K562 (cell line): Measurements from ENCODE around the gene FAM89B. TPM values are rescaled to one million over a fixed set of nuclear protein-coding genes. Genes with fewer than 3 reads are reported as not detected.

Experiments
- ATAC-seq: fragments of 200-7000 bp; cut with Tn5 transposase; 3 replicates; pipeline ENCODE4 v1.9.1; 2020; ENCODE audit warnings: moderate library complexity
- BruUV-seq: library from RNA; stranded (reverse); fragments of 400-500 nt; replicated peaks from 2 replicates; lab custom pipeline; 2021; lab: Mats Ljungman, UMichigan
- CTCF ChIA-PET: fragments of 300-600 bp; formaldehyde crosslinking; extraction: SDS; loops from one replicate; lab custom pipeline; 2021; ENCODE audit warnings: low intra/inter-chr PET ratio; lab: Yijun Ruan, JAX
- POLR2A ChIA-PET: fragments of 300-600, 350-650 bp; sonication (Branson Sonifier 250); formaldehyde crosslinking; extraction: SDS; loops from one replicate; lab custom pipeline; 2021; ENCODE audit warnings: antibody characterized with exemption, inconsistent platforms; lab: Yijun Ruan, JAX
- DNase-seq, 4 experiments: peaks; one replicate each; pipeline versions ENCODE4 v3.0.0 to v3.0.0-alpha.2; 2011 to 2018; ENCODE audit warnings: low spot score in 3 of 4, mixed read lengths in 3 of 4; ENCODE audit errors: extremely low read depth in 1 of 4
- FAIRE-seq: peaks from 2 replicates; lab custom pipeline; 2011; peaks lifted over from hg19 to GRCh38; lab: Jason Lieb, UNC
- H2AFZ ChIP-seq: 2 replicates; pipeline ENCODE4 v1.6.0; 2011; ENCODE audit warnings: low read depth, low read length, control low read depth, inconsistent platforms
- H3K27ac ChIP-seq: fragments of 200-600 bp; 3 replicates; pipeline ENCODE4 v1.8.0; 2011; ENCODE audit warnings: low read depth, mild to moderate bottlenecking, control low read depth, inconsistent platforms, low read length, moderate library complexity, mixed read lengths; ENCODE audit errors: extremely low read depth
- H3K27me3 ChIP-seq, 2 experiments: fragments of 300-600 bp in 1 of 2; 2 replicates in 1 of 2; 3 replicates in 1 of 2; pipeline versions ENCODE4 v1.6.0 to v1.8.0; 2011; ENCODE audit warnings: inconsistent platforms in 2 of 2, low read length in 2 of 2, mild to moderate bottlenecking in 1 of 2, mixed read lengths in 1 of 2, moderate library complexity in 1 of 2; ENCODE audit not compliant: control insufficient read depth in 2 of 2, insufficient read depth in 2 of 2
- H3K36me3 ChIP-seq: fragments of 300-600 bp; 3 replicates; pipeline ENCODE4 v1.8.0; 2011; ENCODE audit warnings: mild to moderate bottlenecking, low read length, inconsistent platforms; ENCODE audit not compliant: control insufficient read depth, insufficient read depth
- H3K4me1 ChIP-seq, 2 experiments: fragments of 200-600 bp in 1 of 2; replicated peaks in 1 of 2; 2 replicates in 1 of 2; 3 replicates in 1 of 2; pipeline versions ENCODE4 v1.5.1 to v1.8.0; 2011; ENCODE audit warnings: inconsistent platforms in 2 of 2, low read length in 2 of 2, mild to moderate bottlenecking in 1 of 2, mixed read lengths in 1 of 2, moderate library complexity in 1 of 2; ENCODE audit not compliant: control insufficient read depth in 2 of 2, insufficient read depth in 2 of 2
- H3K4me2 ChIP-seq: 2 replicates; pipeline ENCODE4 v1.6.1; 2011; ENCODE audit warnings: low read length, control low read depth, inconsistent platforms, mixed read lengths; ENCODE audit not compliant: insufficient read depth
- H3K4me3 ChIP-seq: fragments of 200-600 bp; sonication (generic), shearing (Covaris generic); 2 replicates; pipeline ENCODE4 v1.5.1; 2016; ENCODE audit warnings: control low read depth, inconsistent platforms
- H3K79me2 ChIP-seq: fragments of 200-600 bp; 3 replicates; pipeline ENCODE4 v1.8.0; 2011; ENCODE audit warnings: low read length, inconsistent platforms; ENCODE audit not compliant: control insufficient read depth, insufficient read depth
- H3K9ac ChIP-seq, 2 experiments: 2 replicates each; pipeline versions ENCODE4 v1.6.0 to v1.6.1; 2011; ENCODE audit warnings: low read depth in 2 of 2, low read length in 2 of 2, control low read depth in 1 of 2, inconsistent platforms in 1 of 2, mild to moderate bottlenecking in 1 of 2, mixed read lengths in 1 of 2; ENCODE audit not compliant: insufficient read depth in 1 of 2
- H3K9me1 ChIP-seq: one replicate; pipeline ENCODE4 v1.6.0; 2011; ENCODE audit warnings: inconsistent platforms, mild to moderate bottlenecking, low read length, moderate library complexity; ENCODE audit not compliant: control insufficient read depth, insufficient read depth
- H3K9me3 ChIP-seq: replicated peaks from 2 replicates; pipeline ENCODE4 v1.5.1; 2011; ENCODE audit warnings: low read depth, low read length, inconsistent platforms; ENCODE audit not compliant: control insufficient read depth, insufficient read depth
- H4K20me1 ChIP-seq: replicated peaks from 2 replicates; pipeline ENCODE4 v1.6.1; 2011; ENCODE audit warnings: low read length, inconsistent platforms, mixed read lengths; ENCODE audit not compliant: control insufficient read depth, insufficient read depth
- EGR1 ChIP-seq: fragments of 450-650 bp; conservative IDR thresholded peaks from 2 replicates; pipeline ENCODE4 v1.6.1; 2017; ENCODE audit warnings: mild to moderate bottlenecking
- FOXK1 ChIP-seq: sonication (generic); formaldehyde crosslinking; IDR thresholded peaks from 2 replicates; pipeline ENCODE4 v1.8.0; 2022; ENCODE audit warnings: missing genetic modification reagents, mild to moderate bottlenecking, borderline replicate concordance
- MAX ChIP-seq: sonication (generic); formaldehyde crosslinking; IDR thresholded peaks from 2 replicates; pipeline ENCODE4 v1.9.0; 2022; ENCODE audit warnings: mild to moderate bottlenecking, missing genetic modification reagents
- XRCC5 ChIP-seq: fragments of 200-400 bp; formaldehyde crosslinking; IDR thresholded peaks from 2 replicates; pipeline ENCODE4 v1.6.1; 2017; ENCODE audit warnings: low read depth, mild to moderate bottlenecking, low read length
- WGBS: fragments of 100-300 bp; shearing (Covaris generic); methylation state at CpG from one replicate; pipeline ENCODE4 v1.1.6; 2016; ENCODE audit warnings: low coverage, mixed read lengths; ENCODE audit not compliant: insufficient coverage; ENCODE audit errors: missing lambda C conversion rate; 5-methylcytosine and 5-hydroxymethylcytosine counted together
- in situ Hi-C: fragments of 300-500 bp; cut with MboI; formaldehyde crosslinking; loops from 4 replicates; pipeline ENCODE4 v1.15.0; 2018; ENCODE audit warnings: inconsistent platforms, mixed read lengths
- intact Hi-C: fragments of 100-400 bp; cut with micrococcal nuclease; formaldehyde crosslinking; loops from 2 replicates; pipeline ENCODE4 v1.14.2; 2022
- polyA plus RNA-seq, 8 experiments: library from polyadenylated mRNA; depleted of rRNA in 4 of 8; stranded (reverse) in 5 of 8; unstranded in 3 of 8; fragments of >200 nt; fragmentation: Nextera tagmentation in 2 of 8; fragmentation: Illumina TruSeq in 1 of 8; extraction: Ambion mirVana in 2 of 8; extraction: Trizol in 1 of 8; gene quantifications; 2 replicates each; pipeline versions ENCODE4 v1.2.1 to v1.2.3, GENCODE V29; 2011 to 2014; ENCODE audit warnings: inconsistent platforms in 1 of 8, missing spikeins in 1 of 8
- total RNA-seq, 7 experiments: library from RNA; depleted of rRNA in 6 of 7; stranded (reverse); fragments of >200 nt in 6 of 7; fragmentation: Illumina TruSeq in 2 of 7; extraction: Trizol in 2 of 7; gene quantifications; 2 replicates each; pipeline versions ENCODE4 v1.2.1 to v1.2.3, GENCODE V29; 2011 to 2021; ENCODE audit warnings: low replicate concordance in 1 of 7
- TF ChIP-seq, protein P1 (sequence below), 3 experiments: IDR thresholded peaks in 2 of 3; conservative IDR thresholded peaks in 1 of 3; 2 replicates each; pipeline ENCODE4 v1.5.1; 2011 to 2012; ENCODE audit warnings: low read length in 3 of 3, mild to moderate bottlenecking in 3 of 3, control low read depth in 2 of 3, improper control_type of control experiment in 1 of 3, inconsistent platforms in 1 of 3, low read depth in 1 of 3, mixed read lengths in 1 of 3, moderate library complexity in 1 of 3; ENCODE audit not compliant: insufficient read depth in 2 of 3

Gene FAM89B
- total and polyA plus RNA-seq, 9 of the 15 experiments (the other 6 are each of a cell fraction or from before 2014, with no cell fraction given) = 0.32 to 27.6 (median 11.9) TPM

- DNase-seq (peak in 1 of 4 experiments; percentile 10), FAIRE-seq (no peak), ATAC-seq (peak; percentile 45; the same call in 2 of the 3 replicates)
- Histone ChIP-seq H3K4me3 (no peak overlapping the region), H3K9ac (0 out of 4 replicates have a peak overlapping the region, but pooled peaks of 1 of the 2 experiments have one; percentile 8), H3K9me1 (peaks cover 4% of the 10 kb centered on the region), H3K79me2 (peaks cover 21% of the 10 kb centered on the region), H3K36me3 (peaks cover 78% of the 10 kb centered on the region; the same call in 2 of the 3 replicates), H2AFZ (no peak overlapping the region), H4K20me1 (0 out of 2 replicates have a peak, but pooled peaks cover 7% of the 10 kb centered on the region), H3K4me2 (no peak overlapping the region), H3K27ac (no peak overlapping the region), H3K4me1 (peaks cover 8 to 29% of the 10 kb centered on the region in 2 experiments; a peak in 4 of 5 replicates), H3K9me3 (no peaks in the 10 kb centered on the region), H3K27me3 (no peaks in the 10 kb centered on the region)
- no TSS peak for BruUV-seq
- TF ChIP-seq MAX = peak; percentile 7; the same call in 1 of the 2 replicates
- no peak for TF ChIP-seq EGR1
- TF ChIP-seq, protein P1, sequence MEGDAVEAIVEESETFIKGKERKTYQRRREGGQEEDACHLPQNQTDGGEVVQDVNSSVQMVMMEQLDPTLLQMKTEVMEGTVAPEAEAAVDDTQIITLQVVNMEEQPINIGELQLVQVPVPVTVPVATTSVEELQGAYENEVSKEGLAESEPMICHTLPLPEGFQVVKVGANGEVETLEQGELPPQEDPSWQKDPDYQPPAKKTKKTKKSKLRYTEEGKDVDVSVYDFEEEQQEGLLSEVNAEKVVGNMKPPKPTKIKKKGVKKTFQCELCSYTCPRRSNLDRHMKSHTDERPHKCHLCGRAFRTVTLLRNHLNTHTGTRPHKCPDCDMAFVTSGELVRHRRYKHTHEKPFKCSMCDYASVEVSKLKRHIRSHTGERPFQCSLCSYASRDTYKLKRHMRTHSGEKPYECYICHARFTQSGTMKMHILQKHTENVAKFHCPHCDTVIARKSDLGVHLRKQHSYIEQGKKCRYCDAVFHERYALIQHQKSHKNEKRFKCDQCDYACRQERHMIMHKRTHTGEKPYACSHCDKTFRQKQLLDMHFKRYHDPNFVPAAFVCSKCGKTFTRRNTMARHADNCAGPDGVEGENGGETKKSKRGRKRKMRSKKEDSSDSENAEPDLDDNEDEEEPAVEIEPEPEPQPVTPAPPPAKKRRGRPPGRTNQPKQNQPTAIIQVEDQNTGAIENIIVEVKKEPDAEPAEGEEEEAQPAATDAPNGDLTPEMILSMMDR (IDR thresholded peaks at IDR 0.05 in 2 of 3, conservative IDR thresholded peaks at IDR 0.05 in 1 of 3; ENCODE audit: insufficient read depth in 2 of 3, low read depth in 1 of 3, low read length in 3 of 3) = peak; percentile 26 to 52 (median 37); a peak in 5 of 6 replicates
- TF ChIP-seq XRCC5 = 0 out of 2 replicates have a peak, but pooled peaks have one; percentile 24
- no peak for TF ChIP-seq FOXK1 (CRISPR knock-in tag)
- ChIA-PET CTCF (no interaction called here), POLR2A (interaction anchor here (0.5 to 1.5 kb wide), 7 partner anchors 14 to 176 kb away, joined by 3 to 6 read pairs (median 3); no protein-coding TSS in a partner anchor)
- intact Hi-C loops (no loop called here), in situ Hi-C loops (no loop called here)
- WGBS = 89% methylated on average over 5 of the region's 5 CpGs
Observed at GRCh38 chr11:65530157-65530496, 42.2 kb upstream of the FAM89B start.
